Neutrophil (primary cell): ENCODE measurements around the gene GALNT9.

Experiments
- H3K27ac ChIP-seq: fragments of 200-600 bp; sonication (generic); 2 replicates; pipeline ENCODE4 v1.5.1; 2016; ENCODE audit warnings: mild to moderate bottlenecking, moderate library complexity
- H3K27me3 ChIP-seq: fragments of 200-600 bp; sonication (generic); 2 replicates; pipeline ENCODE4 v1.6.0; 2016; ENCODE audit warnings: mild to moderate bottlenecking
- H3K36me3 ChIP-seq: fragments of 200-600 bp; sonication (generic); 2 replicates; pipeline ENCODE4 v1.5.1; 2017
- H3K4me1 ChIP-seq, 2 experiments: fragments of 200-600 bp in 1 of 2; sonication (generic) in 1 of 2; 1 replicate in 1 of 2; 2 replicates in 1 of 2; pipeline versions ENCODE4 v1.5.1 to v1.6.1; 2013 to 2016; ENCODE audit warnings: low read depth in 1 of 2, low read length in 1 of 2, mild to moderate bottlenecking in 1 of 2, moderate library complexity in 1 of 2; ENCODE audit not compliant: control insufficient read depth in 1 of 2, insufficient read depth in 1 of 2
- H3K4me3 ChIP-seq, 2 experiments: fragments of 200-600 bp in 1 of 2; sonication (generic) in 1 of 2; 1 replicate in 1 of 2; 2 replicates in 1 of 2; pipeline ENCODE4 v1.5.1; 2013 to 2016; ENCODE audit warnings: low read depth in 1 of 2, low read length in 1 of 2, mild to moderate bottlenecking in 1 of 2, moderate library complexity in 1 of 2
- H3K9me3 ChIP-seq: fragments of 200-600 bp; sonication (generic); 2 replicates; pipeline ENCODE4 v1.5.1; 2016
- TF ChIP-seq, protein P1 (sequence below): fragments of 200-600 bp; sonication (generic); IDR thresholded peaks from 2 replicates; pipeline ENCODE4 v1.5.1; 2016; ENCODE audit warnings: antibody characterized with exemption

Gene GALNT9

DNA sequence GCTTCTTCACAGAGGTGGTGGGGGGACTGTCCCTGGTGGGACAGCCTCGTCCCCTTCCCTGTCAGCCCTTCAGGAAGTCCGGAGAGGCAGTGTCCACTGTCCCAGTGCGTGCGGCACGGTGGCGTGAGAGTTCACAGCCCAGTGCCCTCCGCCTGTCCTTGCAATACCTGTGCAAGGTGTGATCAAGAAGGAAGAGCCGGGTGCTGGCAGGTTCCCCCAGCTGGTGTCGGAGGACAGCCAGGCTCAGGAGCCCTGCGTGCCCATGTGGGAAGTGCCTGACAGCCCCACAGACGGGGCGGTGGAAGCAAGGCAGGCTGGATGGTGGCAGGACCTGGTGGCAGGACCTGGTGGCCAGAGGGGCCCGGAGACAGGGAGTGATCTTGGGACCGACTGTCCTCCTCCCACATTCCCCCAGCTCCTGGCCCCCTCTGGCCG is 168.8 kb downstream of the GALNT9 start:
- Histone ChIP-seq H3K9me3 (no peaks in the 10 kb centered on the region), H3K27me3 (peaks cover 11% of the 10 kb centered on the region), H3K36me3 (no peaks in the 10 kb centered on the region), H3K4me1 (peaks cover 13 to 18% of the 10 kb centered on the region in 2 experiments), H3K27ac (no peak overlapping the region), H3K4me3 (no peak overlapping the region)
- TF ChIP-seq, protein P1, sequence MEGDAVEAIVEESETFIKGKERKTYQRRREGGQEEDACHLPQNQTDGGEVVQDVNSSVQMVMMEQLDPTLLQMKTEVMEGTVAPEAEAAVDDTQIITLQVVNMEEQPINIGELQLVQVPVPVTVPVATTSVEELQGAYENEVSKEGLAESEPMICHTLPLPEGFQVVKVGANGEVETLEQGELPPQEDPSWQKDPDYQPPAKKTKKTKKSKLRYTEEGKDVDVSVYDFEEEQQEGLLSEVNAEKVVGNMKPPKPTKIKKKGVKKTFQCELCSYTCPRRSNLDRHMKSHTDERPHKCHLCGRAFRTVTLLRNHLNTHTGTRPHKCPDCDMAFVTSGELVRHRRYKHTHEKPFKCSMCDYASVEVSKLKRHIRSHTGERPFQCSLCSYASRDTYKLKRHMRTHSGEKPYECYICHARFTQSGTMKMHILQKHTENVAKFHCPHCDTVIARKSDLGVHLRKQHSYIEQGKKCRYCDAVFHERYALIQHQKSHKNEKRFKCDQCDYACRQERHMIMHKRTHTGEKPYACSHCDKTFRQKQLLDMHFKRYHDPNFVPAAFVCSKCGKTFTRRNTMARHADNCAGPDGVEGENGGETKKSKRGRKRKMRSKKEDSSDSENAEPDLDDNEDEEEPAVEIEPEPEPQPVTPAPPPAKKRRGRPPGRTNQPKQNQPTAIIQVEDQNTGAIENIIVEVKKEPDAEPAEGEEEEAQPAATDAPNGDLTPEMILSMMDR: no peak

DNA sequence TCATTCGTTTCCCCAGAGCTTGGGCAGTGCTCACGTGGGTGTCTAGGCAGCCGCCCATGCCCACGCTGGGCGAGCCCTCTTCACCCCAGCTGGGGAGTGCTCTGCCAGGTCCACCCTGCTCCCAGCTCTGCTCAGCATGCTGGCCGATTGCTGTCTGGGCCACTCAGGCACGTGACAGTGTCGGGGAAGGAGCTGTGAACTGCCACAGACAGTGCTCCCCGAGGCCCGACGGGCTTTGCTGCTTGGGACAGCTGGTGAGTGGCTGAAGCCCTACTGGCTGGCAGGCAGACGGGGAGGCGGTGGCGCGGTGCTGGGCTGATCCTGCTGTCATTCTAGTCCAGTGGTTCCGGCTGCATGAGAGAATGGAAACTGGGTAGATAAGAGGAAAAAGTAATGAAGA is 169.4 kb downstream of the GALNT9 start:
- Histone ChIP-seq H3K9me3 (no peaks in the 10 kb centered on the region), H3K27ac (no peak overlapping the region), H3K27me3 (peaks cover 11% of the 10 kb centered on the region), H3K36me3 (no peaks in the 10 kb centered on the region), H3K4me3 (no peak overlapping the region), H3K4me1 (peaks cover 13 to 18% of the 10 kb centered on the region in 2 experiments)
- TF ChIP-seq, protein P1: no peak

GRCh38 chr12:132159555-132160003 is 169.8 kb downstream of the GALNT9 start:
- Histone ChIP-seq H3K4me1 (peaks cover 13 to 18% of the 10 kb centered on the region in 2 experiments), H3K4me3 (no peak overlapping the region), H3K36me3 (no peaks in the 10 kb centered on the region), H3K9me3 (no peaks in the 10 kb centered on the region), H3K27me3 (peaks cover 11% of the 10 kb centered on the region), H3K27ac (no peak overlapping the region)
- TF ChIP-seq, protein P1: no peak

- no peaks in the 10 kb centered on the region for H3K9me3 ChIP-seq
- TF ChIP-seq, protein P1: no peak
- no peak overlapping the region for H3K27ac ChIP-seq
- H3K27me3 ChIP-seq: peaks cover 5% of the 10 kb centered on the region
- no peaks in the 10 kb centered on the region for H3K36me3 ChIP-seq
- peaks cover 17 to 21% of the 10 kb centered on the region in 2 experiments for H3K4me1 ChIP-seq
- H3K4me3 ChIP-seq: no peak overlapping the region
Measured at GRCh38 chr12:132158677-132159554, 170.5 kb downstream of the GALNT9 start.

DNA sequence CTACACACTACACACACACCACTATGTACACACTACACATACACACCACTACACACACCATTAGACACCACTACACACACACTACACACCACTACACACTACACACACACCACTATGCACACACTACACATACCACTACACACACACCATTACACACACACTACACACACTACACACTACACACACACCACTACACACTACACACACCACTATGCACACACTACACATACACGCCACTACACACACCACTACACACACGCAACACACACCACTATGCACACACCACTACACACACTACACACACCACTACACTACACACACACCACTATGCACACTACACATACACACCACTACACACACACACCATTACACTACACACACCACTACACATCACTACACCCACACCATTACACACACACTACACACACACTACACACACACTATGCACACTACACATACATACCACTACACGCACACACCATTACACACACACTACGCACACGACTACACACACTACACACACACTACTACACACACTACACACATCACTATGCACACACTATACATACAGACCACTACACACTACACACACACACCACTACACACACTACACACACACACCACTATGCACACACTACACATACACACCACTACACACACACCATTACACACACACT is 171.5 kb downstream of the GALNT9 start:
- TF ChIP-seq, protein P1: no peak

More for the DNA sequence above, 171.5 kb downstream of the GALNT9 start:
- Histone ChIP-seq H3K4me1 (peaks cover 14 to 17% of the 10 kb centered on the region in 2 experiments), H3K36me3 (no peaks in the 10 kb centered on the region), H3K27me3 (no peaks in the 10 kb centered on the region), H3K9me3 (no peaks in the 10 kb centered on the region), H3K4me3 (no peak overlapping the region), H3K27ac (no peak overlapping the region)
